Measurements from ENCODE around the gene DAPK2.

The DAPK2 gene

DNA sequence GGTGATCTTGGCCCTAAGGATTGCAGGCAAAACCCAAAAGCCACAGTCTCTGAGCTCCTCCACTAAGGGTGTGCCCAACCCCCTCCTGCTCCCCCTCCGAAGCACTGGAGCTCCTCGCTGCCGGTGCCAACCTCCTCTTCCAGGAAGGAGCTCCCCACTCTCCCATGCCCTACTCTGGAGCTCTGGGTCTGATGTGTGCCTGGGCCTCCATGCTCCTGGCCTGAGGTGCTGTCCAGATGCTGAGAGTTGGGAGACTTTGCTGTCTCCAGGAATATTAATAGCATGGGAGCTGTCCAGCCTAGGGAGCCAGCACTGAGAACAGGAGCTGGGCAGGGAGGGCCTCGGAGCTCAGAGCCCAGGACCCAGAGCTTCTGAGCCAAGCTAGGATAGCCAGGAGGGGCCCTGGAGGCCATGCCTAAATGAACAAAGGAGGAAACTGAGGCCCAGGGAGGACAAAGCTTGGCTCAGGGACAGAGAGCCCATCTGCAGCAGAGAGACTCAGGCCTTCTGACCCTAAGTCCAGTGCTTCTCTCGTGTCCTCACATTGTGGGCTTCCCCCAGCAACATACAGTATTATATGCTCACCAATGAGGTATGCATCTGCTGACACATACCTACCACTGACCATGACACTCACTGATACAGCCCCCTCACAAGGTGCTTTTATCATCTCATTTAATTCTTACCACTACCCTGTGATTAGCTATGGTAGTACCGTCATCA, 175.6 kb downstream of the DAPK2 start:
- no peak for DNase-seq (ENCODE audit: low spot score)

DNA sequence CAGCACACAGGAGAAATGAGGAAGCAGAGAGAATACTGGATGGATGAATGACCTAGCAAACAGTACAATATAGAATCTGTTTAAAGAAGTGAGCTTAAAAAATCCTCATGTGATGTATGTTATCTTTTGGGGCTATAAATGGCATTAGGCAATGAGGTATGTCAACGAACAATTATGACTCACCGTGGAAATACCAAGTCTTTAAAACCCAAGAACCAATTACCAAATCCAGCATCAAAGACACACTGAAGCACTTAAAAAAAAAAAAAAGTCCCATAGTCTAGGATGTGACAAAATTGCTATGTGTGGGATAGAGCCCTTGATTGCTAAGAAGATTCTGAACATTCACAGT, 176.3 kb downstream of the DAPK2 start:
- no peak for DNase-seq (ENCODE audit: low spot score)

DNA sequence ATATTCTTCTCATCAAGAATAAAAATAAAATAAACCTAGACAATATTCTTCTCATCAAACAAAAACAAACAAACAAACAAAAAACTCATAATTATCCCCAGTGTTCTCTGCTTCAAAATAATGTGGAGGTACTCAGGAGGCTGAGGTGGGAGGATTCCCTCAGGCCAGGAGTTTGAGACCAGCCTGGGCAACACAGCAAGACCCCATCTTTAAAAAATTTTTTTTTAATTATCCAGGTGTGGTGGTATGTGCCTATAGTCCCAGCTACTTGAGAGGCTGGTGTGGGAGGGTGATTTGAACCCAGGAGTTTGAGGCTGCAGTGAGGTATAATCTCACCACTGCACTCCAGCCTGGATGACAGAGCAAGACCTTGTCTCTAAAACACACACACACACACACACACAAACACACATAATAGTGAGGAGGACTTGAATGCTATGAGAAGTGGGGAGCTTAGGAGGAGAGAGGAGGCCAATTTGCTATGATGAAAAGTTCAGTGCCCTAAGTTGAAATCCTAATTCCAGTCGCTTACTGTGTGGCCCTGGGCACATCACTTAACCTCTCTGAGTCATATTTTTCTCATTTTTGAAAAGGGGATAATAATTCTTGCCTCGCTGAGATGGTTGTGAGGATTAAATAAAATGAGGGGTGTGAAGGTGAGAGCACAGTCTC, 176.8 kb downstream of the DAPK2 start:
- DNase-seq (ENCODE audit: low spot score): no peak

DNA sequence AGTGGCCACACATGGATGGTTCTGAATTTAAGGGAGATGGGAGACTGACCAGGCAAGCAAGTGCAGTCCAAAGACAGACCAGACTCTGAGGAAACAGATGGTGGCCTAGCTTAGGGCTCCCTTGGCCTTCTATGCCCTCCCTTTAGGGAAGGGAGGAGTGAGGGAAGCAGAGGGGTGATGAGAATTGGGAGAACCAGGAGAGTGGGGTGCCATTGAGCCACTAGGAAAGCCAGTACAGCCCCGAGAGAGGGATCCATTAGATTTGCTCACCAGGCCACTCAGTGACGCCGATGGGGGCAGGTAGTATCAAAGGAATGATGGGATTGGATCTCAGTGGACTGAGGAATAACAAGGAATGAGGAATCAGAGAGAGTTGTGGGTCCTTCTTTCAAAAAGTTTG, 182.1 kb downstream of the DAPK2 start:
- no peak for DNase-seq (ENCODE audit: low spot score)

DNA sequence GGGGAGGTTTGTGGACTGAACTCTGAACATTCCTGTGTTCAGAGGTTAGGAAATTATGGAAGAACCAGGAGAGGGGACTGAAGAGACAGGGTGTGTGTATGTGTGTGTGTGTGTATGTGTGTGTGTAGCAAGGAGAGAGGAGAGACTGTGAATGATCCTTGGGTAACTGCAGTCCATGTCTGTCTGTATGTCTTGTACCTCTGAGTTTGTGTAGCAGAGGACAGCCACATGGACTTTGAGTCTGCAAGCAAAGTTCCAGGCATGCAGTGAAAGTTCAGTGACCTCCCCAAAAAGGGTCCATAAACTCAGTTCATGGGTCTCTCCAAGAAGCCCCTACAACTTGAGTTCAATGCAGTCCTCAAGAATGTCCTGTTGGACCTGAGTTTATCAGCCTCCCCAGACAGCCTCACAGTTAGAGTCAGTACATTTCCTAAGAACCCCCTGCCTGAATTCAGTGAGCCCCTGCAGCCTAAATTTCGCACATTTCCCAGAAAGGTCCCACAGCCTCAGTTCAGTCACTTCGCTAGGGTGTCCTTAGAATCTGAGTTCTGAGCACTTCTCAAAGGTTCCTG, 184.3 kb downstream of the DAPK2 start:
- DNase-seq (ENCODE audit: low spot score): no peak

DNA sequence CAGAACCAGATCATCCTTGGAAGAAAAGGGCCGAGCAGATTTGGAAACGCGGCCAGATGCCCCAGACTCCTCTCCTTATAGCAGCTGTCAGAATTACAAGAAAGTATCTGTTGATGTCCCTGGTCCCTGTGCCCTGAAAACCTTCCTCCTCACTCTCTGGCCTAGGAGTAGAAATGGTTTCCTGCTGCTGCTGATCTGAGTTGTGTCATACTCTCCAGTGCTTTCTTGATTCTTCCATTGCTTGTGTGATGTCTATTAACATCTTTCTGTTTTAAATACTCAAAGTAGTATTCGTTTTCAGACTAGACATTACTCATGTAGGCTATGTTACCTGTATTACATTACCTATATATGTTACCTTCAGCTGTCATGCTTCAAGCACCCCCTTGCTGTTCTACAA, 185.7 kb downstream of the DAPK2 start:
- no peak for DNase-seq (ENCODE audit: low spot score)

DNA sequence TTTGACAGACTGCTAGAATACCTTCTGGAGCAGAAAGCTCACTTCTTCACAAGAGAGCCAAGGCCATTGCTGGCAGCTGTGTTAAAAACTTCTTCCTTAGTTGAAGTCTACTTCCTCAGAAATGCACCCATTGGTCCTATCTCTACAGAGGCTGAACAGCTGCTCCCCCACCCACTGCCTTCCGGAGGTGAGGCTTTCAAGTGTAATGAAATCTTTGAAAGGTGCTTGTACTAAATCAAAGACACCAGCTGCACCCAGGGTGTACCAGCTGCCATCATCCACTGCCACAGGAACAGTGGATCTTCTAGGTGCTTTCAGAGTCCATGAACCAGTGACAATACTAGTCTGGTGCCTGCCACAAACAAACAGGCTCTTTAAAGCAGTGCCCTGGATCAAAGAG, 186.1 kb downstream of the DAPK2 start:
- no peak for DNase-seq (ENCODE audit: low spot score)

DNA sequence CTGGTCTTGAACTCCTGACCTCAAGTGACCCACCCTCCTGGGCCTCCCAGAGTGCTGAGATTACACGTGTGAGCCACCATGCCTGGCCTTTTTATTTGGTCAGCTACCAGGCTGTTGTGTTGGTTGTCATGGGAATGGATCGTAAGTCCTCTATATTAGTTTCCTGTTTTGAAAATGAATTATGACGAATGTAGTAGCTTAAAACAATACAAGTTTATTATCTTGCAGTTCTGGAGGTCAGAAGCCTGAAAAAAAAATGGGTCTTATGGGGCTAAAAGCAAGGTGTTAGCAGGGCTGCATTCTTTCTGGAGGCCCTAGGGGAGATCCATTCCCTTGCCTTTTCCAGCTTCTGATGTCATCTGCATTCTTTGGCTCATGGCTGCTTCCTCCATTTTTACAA, 187.4 kb downstream of the DAPK2 start:
- no peak for DNase-seq (ENCODE audit: low spot score)

DNA sequence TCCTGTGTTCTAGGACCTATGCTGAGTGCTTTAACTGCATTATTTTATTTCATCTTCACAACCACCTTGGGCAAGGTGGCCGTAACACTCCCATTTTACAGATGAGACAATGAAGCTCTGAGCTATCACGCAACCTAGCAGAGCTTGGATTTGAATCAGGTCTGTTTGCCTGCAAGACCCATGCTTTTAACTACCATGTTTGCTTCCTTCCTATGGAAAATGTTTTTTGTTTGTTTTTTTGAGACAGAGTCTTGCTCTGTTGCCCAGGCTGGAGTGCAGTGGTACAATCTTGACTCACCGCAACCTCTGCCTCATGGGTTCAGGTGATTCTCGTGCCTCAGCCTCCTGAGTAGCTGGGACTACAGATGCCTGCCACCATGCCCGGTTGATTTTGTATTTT, 187.8 kb downstream of the DAPK2 start:
- no peak for DNase-seq (ENCODE audit: low spot score)

DNA sequence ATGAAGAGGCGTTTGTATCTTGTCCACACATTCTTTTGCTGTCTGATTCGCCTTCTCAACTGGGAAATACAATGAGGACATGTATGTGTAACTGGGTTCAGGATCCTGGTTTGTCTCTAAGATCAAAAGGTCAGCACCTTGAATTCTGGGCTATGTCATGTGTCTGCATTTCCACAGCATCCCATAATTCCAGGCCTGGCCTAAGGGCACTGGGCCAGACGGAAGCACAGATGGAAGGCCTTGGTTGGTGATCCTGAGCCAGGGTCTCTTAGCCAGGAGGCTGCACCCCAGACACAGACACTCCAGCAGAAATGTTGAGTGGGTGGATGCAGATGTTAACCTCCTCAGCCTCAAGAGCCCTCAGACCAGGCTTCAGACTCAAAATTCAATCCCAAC, 188.8 kb downstream of the DAPK2 start:
- DNase-seq (ENCODE audit: low spot score): no peak
